ENCODE data around the gene TUBB3.
A peak's percentile ranks its signal among the peaks of the same experiment; 100 is the strongest.
"Not testable (repeated sequence)": the region's sequence is repeated elsewhere in the genome, so short reads cannot be mapped to it uniquely, and the experiment has no call there.

Gene TUBB3

GRCh38 chr16:89913408-89914387 lies 9.4 kb upstream of the TUBB3 start:
- Histone ChIP-seq H3K9ac (ENCODE audit: low read depth, low read length) (no peak overlapping the region), H3K4me1 (ENCODE audit: insufficient read depth, low read length) (no peaks in the 10 kb centered on the region), H3K27me3 (ENCODE audit: insufficient read depth, low read length) (peaks cover 9% of the 10 kb centered on the region; the same call in 1 of the 2 replicates), H3K4me3 (ENCODE audit: low read length) (no peak overlapping the region), H3K36me3 (ENCODE audit: insufficient read depth, low read depth, low read length) (peaks cover 19% of the 10 kb centered on the region; the same call in 1 of the 2 replicates), H3K9me3 (ENCODE audit: insufficient read depth, low read depth, low read length) (no peaks in the 10 kb centered on the region), H3K27ac (ENCODE audit: low read length) (no peak overlapping the region)

- not testable (repeated sequence) for H3K9ac ChIP-seq (ENCODE audit: low read depth, low read length); H3K4me1 ChIP-seq (ENCODE audit: insufficient read depth, low read length); H3K9me3 ChIP-seq (ENCODE audit: insufficient read depth, low read depth, low read length); H3K4me3 ChIP-seq (ENCODE audit: low read length); H3K27ac ChIP-seq (ENCODE audit: low read length)
- Histone ChIP-seq H3K27me3 (ENCODE audit: insufficient read depth, low read length) (peaks cover 20% of the 10 kb centered on the region), H3K36me3 (ENCODE audit: insufficient read depth, low read depth, low read length) (peaks cover 13% of the 10 kb centered on the region; the same call in 1 of the 2 replicates)
Measured at GRCh38 chr16:89914642-89915285, 8.4 kb upstream of the TUBB3 start.

GRCh38 chr16:89915303-89916232 lies 7.6 kb upstream of the TUBB3 start:
- Histone ChIP-seq H3K4me3 (ENCODE audit: low read length) (no peak overlapping the region), H3K27me3 (ENCODE audit: insufficient read depth, low read length) (peaks cover 28% of the 10 kb centered on the region), H3K9ac (ENCODE audit: low read depth, low read length) (no peak overlapping the region), H3K4me1 (ENCODE audit: insufficient read depth, low read length) (no peaks in the 10 kb centered on the region), H3K36me3 (ENCODE audit: insufficient read depth, low read depth, low read length) (peaks cover 11% of the 10 kb centered on the region; the same call in 1 of the 2 replicates), H3K9me3 (ENCODE audit: insufficient read depth, low read depth, low read length) (no peaks in the 10 kb centered on the region), H3K27ac (ENCODE audit: low read length) (no peak overlapping the region)

- H3K4me1 ChIP-seq (ENCODE audit: insufficient read depth, low read length) = peaks cover 10% of the 10 kb centered on the region
- no peaks in the 10 kb centered on the region for H3K9me3 ChIP-seq (ENCODE audit: insufficient read depth, low read depth, low read length)
- H3K4me3 ChIP-seq (ENCODE audit: low read length) = peak overlapping the region; percentile 71
- H3K36me3 ChIP-seq (ENCODE audit: insufficient read depth, low read depth, low read length) = no peaks in the 10 kb centered on the region
- peak overlapping the region; percentile 55; the same call in 1 of the 2 replicates for H3K9ac ChIP-seq (ENCODE audit: low read depth, low read length)
- no peak overlapping the region for H3K27ac ChIP-seq (ENCODE audit: low read length)
- H3K27me3 ChIP-seq (ENCODE audit: insufficient read depth, low read length) = peaks cover 47% of the 10 kb centered on the region
Measured at GRCh38 chr16:89917773-89918452, 5.2 kb upstream of the TUBB3 start.

GRCh38 chr16:89918453-89919347 lies 4.4 kb upstream of the TUBB3 start, which contains the start of gene MC1R:
MC1R (plus strand) TSS chr16:89918862; CDS start chr16:89919259, 397 bp downstream.
- peak within 1 kb of the TSS; percentile 71 for H3K4me3 ChIP-seq (ENCODE audit: low read length)
- H3K9ac ChIP-seq (ENCODE audit: low read depth, low read length) = peak within 1 kb of the TSS; percentile 55; the same call in 1 of the 2 replicates
- H3K27ac ChIP-seq (ENCODE audit: low read length) = no peak within 1 kb of the TSS
- peaks cover 10% of the 10 kb centered on the region for H3K4me1 ChIP-seq (ENCODE audit: insufficient read depth, low read length)
- H3K27me3 ChIP-seq (ENCODE audit: insufficient read depth, low read length) = peaks cover 47% of the 10 kb centered on the region
- no peaks in the 10 kb centered on the region for H3K9me3 ChIP-seq (ENCODE audit: insufficient read depth, low read depth, low read length)
- H3K36me3 ChIP-seq (ENCODE audit: insufficient read depth, low read depth, low read length) = no peaks in the 10 kb centered on the region

- no peak overlapping the region for H3K9ac ChIP-seq (ENCODE audit: low read depth, low read length)
- no peak overlapping the region for H3K4me3 ChIP-seq (ENCODE audit: low read length)
- H3K4me1 ChIP-seq (ENCODE audit: insufficient read depth, low read length) = peaks cover 10% of the 10 kb centered on the region
Measured at GRCh38 chr16:89919535-89920406, 3.4 kb upstream of the TUBB3 start.

GRCh38 chr16:89920723-89921122 lies 2.4 kb upstream of the TUBB3 start:
- Histone ChIP-seq H3K27ac (ENCODE audit: low read length) (no peak overlapping the region), H3K4me3 (ENCODE audit: low read length) (no peak overlapping the region)

More at GRCh38 chr16:89919535-89920406, 3.4 kb upstream of the TUBB3 start:
- Histone ChIP-seq H3K36me3 (ENCODE audit: insufficient read depth, low read depth, low read length) (no peaks in the 10 kb centered on the region), H3K27ac (ENCODE audit: low read length) (no peak overlapping the region), H3K27me3 (ENCODE audit: insufficient read depth, low read length) (peaks cover 47% of the 10 kb centered on the region), H3K9me3 (ENCODE audit: insufficient read depth, low read depth, low read length) (no peaks in the 10 kb centered on the region)

GRCh38 chr16:89921131-89921701 lies 1.9 kb upstream of the TUBB3 start:
- H3K27me3 ChIP-seq (ENCODE audit: insufficient read depth, low read length) = peaks cover 56% of the 10 kb centered on the region
- H3K4me1 ChIP-seq (ENCODE audit: insufficient read depth, low read length) = peaks cover 10% of the 10 kb centered on the region
- no peaks in the 10 kb centered on the region for H3K9me3 ChIP-seq (ENCODE audit: insufficient read depth, low read depth, low read length)
- no peaks in the 10 kb centered on the region for H3K36me3 ChIP-seq (ENCODE audit: insufficient read depth, low read depth, low read length)
- no peak overlapping the region for H3K27ac ChIP-seq (ENCODE audit: low read length)
- H3K9ac ChIP-seq (ENCODE audit: low read depth, low read length) = no peak overlapping the region
- H3K4me3 ChIP-seq (ENCODE audit: low read length) = peak overlapping the region; percentile 68

More at GRCh38 chr16:89920723-89921122, 2.4 kb upstream of the TUBB3 start:
- Histone ChIP-seq H3K4me1 (ENCODE audit: insufficient read depth, low read length) (peaks cover 10% of the 10 kb centered on the region), H3K27me3 (ENCODE audit: insufficient read depth, low read length) (peaks cover 56% of the 10 kb centered on the region), H3K9me3 (ENCODE audit: insufficient read depth, low read depth, low read length) (no peaks in the 10 kb centered on the region), H3K9ac (ENCODE audit: low read depth, low read length) (no peak overlapping the region), H3K36me3 (ENCODE audit: insufficient read depth, low read depth, low read length) (no peaks in the 10 kb centered on the region)

GRCh38 chr16:89921702-89922476 lies 1.3 kb upstream of the TUBB3 start:
- H3K4me1 ChIP-seq (ENCODE audit: insufficient read depth, low read length) = peaks cover 10% of the 10 kb centered on the region
- no peak overlapping the region for H3K27ac ChIP-seq (ENCODE audit: low read length)
- peak overlapping the region; percentile 74; the same call in 1 of the 2 replicates for H3K9ac ChIP-seq (ENCODE audit: low read depth, low read length)
- H3K4me3 ChIP-seq (ENCODE audit: low read length) = peak overlapping the region; percentile 68
- H3K9me3 ChIP-seq (ENCODE audit: insufficient read depth, low read depth, low read length) = no peaks in the 10 kb centered on the region
- no peaks in the 10 kb centered on the region for H3K36me3 ChIP-seq (ENCODE audit: insufficient read depth, low read depth, low read length)
- peaks cover 56% of the 10 kb centered on the region for H3K27me3 ChIP-seq (ENCODE audit: insufficient read depth, low read length)
